HG03108 (cell line): Measurements from ENCODE around the gene PWWP2B.

ENCODE experiments used
- ATAC-seq: cut with Tn5 transposase; IDR thresholded peaks from one replicate; pipeline ENCODE4 v1.9.1; 2021; ENCODE audit warnings: moderate library complexity; ENCODE audit not compliant: unreplicated experiment

PWWP2B gene

DNA sequence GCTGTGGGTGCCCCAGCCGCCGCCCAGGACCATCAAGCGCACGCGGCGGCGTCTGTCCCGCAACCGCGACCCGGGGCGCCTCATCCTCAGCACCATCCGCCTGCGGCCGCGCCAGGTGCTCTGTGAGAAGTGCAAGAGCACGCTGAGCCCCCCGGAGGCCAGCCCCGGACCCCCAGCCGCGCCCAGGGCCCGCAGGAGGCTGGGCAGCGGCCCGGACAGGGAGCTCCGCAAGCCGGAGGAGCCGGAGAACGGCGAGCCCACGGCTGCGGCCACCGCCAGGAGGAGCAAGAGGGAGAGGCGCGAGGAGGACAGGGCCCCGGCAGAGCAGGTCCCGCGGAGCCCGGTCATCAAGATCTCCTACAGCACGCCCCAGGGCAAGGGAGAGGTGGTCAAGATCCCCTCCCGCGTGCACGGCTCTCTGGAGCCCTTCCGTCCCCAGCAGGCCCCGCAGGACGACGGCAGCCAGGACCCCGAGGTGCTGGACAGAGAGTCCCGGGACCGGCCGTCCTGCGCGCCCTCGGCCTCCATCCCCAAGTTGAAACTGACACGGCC lies 8.0 kb downstream of the PWWP2B start:
- no peak for ATAC-seq

DNA sequence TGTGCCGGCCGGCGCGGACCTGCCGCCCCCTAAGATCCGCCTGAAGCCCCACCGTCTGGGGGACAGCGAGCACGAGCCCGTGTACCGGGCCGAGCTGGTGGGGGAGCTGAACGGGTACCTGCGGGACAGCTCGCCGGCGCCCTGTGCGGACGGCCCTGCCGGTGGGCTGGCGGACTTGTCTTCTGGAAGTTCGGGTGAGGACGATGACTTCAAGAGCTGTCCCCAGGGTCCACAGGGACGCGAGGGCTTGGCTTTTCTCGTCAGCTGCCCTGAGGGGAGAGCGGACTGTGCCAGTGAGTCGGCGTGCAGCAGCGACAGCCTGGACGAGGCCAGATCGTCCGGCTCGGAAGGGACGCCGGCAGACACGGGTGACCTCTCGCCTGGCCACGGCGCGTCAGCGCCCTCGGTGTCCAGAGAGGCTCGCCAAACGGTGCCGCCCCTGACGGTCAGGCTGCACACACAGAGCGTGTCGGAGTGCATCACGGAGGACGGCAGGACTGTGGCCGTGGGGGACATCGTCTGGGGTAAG lies 8.5 kb downstream of the PWWP2B start:
- no peak for ATAC-seq

GRCh38 chr10:132406181-132406580 lies 9.2 kb downstream of the PWWP2B start:
- no peak for ATAC-seq

DNA sequence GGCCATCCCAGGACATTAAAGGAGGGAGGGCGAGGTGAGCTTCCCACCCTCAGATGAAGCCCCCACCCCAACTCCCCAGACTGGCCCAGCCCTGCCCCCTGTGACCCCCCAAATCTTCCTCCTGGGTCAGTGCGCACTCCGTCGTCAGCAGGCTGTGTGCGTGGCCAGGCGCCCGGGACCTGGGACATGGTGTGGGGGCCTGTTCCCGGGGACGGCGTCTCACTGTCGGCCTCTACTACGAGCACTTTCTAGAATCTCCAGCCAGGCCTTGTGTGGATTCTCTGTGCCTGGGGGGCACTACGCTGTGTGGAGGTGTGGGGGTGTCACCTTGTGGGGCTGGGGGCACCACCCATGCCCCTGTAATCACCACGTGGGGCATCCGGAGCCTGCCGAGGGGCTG lies 9.8 kb downstream of the PWWP2B start:
- ATAC-seq = no peak

DNA sequence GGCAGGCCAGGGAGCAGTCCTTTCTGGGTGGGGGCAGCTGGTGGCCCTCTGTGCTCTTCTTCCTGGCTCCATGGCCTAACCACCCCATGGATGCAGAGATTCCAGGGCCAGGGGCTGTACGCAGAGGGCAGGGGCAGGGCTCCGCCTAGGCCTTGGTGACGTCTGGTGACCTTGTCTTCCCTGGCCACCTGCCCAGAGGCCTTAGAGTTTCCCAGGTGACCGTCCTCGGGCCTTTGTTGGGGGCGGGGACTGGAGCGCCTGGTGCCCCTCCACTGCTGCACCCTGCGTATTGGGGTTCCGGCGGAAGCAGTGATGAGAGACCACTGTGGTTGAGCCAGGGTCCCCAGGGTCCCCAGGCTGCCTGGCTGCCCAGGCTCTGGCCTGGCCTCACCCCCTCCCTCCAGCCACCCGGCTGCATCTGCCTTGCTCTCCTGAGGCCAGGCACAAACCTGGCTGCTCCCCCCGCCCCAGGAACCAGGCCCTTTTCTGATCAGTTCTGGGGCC lies 10.3 kb downstream of the PWWP2B start:
- ATAC-seq = no peak

GRCh38 chr10:132407846-132408278 lies 10.9 kb downstream of the PWWP2B start:
- no peak for ATAC-seq

- no peak for ATAC-seq
Measured at GRCh38 chr10:132408367-132408781, 11.4 kb downstream of the PWWP2B start.

DNA sequence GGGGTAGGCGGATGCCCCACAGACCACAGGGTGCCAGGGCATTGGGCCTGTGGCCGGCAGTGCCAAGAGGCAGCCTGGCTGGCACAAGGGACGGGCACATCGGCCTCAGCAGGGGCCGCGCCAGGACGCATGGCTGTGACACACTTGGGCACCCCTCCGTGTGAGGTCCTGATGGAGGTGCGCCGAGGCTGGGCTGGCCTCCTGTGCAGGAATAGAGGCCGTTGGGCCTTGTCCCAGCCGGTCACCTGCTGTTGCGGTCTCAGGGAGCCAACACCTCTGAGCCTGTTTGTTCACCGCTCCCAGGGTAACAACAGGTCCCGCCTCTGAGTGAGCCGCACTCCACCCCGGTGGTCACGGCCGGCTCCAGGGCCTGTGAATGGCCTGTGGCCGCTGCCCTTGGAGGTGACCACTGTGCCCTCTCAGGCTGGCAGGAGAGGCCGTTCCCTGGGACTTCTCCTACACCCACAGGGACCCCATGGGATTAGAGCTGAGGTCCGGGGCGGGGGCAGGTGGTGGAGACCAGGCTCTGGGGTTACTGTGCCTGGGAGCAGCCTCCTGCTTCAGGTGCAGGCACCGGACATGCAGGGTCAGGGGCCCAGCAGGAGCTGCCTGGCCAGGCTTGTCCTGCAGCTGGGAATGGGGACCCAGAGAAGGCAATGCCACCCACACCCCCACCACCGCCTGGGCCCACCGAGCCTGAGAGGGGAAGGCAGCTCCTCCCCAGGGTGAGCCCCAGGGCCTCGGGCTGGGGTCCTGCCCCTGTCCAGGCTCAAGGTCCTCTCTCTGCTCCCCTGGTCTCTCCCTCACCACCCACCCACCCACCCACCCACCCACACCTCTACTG lies 12.0 kb downstream of the PWWP2B start:
- ATAC-seq = no peak

GRCh38 chr10:132409667-132410028 lies 12.6 kb downstream of the PWWP2B start:
- ATAC-seq = no peak

DNA sequence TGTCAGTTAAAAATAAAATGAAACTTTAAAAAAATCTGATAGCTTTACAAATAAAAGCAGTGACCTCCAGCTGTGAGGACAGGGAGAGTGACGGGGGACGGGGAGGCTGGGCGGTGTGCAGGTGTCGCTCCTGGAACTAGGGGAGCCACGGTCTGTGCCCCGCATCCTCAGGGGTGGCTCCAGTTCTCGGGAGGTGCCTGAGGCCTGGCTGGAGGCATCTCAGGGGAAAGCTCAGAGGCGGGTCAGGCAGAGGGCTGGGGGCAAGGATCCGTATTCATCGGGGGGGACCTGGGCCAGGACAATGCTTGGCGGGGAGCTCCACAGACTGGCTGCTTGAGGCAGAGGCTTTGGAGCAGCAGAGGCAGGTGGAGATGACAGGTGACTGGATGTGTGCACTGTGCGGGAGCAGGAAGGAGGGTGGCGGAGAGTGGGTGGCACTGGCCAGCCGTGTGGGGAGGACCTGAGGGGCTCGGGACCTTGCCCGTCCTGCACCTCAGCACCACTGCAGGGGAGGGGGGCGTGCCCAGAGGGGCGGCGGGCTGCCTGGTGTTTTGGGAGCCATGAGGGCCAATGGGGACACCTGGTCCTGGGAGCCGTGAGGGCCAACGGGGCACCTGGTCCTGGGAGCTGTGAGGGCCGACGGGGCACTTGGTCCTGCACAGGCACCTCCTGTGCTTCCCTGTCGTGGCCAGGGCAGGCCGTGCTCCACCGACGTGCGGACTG lies 13.2 kb downstream of the PWWP2B start:
- no peak for ATAC-seq

DNA sequence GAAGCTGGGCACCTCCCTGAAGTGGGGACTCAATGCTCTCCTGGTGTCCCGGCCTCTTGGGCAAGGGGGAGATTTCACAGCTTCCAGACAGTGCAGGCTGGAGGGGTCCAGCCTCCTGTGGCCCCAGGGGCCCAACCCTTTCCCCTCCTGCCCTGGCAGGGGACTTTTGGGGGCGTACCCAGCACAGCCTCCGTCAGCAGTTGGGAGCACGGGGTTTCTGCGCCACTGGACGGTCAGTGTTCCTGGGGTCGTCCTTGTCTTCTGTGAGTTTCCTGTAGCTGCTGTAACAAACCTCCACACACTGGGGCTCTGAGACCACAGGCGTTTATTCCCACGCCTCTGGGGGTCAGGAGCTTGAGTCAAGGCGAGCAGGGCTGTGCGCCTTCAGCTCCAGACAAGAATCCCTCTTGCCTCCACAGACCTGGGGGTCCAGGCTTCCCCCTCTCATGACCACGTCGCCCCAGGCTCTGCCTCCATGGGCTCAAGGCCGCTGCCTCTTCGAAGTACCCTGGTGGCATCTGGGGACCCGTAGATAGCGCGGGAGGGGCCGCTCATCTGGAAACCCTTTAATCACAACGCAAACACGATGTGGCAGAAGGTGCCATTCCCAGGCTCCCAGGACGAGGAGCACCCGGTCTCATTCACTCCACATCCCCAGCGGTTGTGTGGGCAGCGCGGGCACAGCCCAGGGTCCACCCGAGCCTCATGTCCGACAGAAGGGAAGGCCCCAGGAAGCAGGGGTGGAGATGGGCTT lies 14.0 kb downstream of the PWWP2B start:
- no peak for ATAC-seq

GRCh38 chr10:132411561-132412253 lies 14.7 kb downstream of the PWWP2B start:
- ATAC-seq = no peak

GRCh38 chr10:132412316-132413192 lies 15.6 kb downstream of the PWWP2B start:
- no peak for ATAC-seq

DNA sequence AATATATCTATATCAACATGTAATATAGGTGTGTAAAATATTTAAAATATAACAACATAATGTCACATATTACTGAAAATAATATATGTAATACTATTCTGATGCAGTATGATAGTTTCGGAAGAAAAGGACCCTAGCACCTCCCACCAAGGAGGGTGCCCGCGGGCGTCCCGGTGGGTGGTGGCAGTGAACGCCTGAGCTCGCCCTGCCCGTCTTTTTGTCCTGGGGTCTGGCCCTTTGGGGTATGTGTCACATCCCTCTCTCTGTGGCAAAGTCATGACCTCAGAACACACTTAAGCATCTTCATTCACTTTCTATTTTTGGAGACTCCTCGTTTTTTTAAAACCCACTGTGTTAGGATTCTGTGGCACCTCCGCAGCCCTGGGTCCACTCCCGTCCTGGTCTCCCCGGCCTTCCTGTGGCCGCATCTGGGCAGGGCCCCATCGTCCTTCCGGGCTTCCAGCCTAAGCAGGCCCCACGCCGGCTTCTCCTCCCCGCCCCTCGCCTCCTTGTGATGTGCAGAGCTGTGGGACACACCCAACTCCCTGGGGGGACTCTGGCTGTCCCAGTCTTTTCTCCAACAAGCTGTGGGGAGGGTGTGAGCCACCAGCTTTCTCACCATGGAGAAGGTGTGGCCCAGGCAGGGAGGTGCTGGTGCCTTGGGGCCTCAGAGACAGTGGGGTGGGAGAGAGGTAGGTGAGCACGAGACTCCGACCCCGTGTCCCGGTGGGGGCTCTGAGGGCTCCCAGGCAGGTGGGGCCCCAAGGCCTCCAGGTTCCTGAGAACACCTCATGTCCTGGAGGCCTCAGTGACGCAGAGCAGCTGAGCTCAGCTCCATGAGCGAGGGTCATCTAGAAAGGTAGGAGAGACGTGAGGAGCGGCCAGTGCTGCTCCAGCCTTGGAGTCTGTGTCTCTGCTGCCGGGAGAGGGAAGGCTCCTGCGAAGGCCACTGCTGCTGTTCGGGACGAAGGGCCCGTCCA lies 16.5 kb downstream of the PWWP2B start:
- ATAC-seq = no peak

- ATAC-seq = no peak
Measured at GRCh38 chr10:132414402-132415016, 17.5 kb downstream of the PWWP2B start.

- ATAC-seq = no peak
Measured at GRCh38 chr10:132415255-132415654, 18.3 kb downstream of the PWWP2B start.

- no peak for ATAC-seq
Measured at GRCh38 chr10:132415956-132416355, 19.0 kb downstream of the PWWP2B start.
